HG03139 (cell line): Measurements from ENCODE around the gene CCDC12.

Source experiments
- ATAC-seq: cut with Tn5 transposase; IDR thresholded peaks from one replicate; pipeline ENCODE4 v1.9.1; 2021; ENCODE audit not compliant: unreplicated experiment

The CCDC12 gene

DNA sequence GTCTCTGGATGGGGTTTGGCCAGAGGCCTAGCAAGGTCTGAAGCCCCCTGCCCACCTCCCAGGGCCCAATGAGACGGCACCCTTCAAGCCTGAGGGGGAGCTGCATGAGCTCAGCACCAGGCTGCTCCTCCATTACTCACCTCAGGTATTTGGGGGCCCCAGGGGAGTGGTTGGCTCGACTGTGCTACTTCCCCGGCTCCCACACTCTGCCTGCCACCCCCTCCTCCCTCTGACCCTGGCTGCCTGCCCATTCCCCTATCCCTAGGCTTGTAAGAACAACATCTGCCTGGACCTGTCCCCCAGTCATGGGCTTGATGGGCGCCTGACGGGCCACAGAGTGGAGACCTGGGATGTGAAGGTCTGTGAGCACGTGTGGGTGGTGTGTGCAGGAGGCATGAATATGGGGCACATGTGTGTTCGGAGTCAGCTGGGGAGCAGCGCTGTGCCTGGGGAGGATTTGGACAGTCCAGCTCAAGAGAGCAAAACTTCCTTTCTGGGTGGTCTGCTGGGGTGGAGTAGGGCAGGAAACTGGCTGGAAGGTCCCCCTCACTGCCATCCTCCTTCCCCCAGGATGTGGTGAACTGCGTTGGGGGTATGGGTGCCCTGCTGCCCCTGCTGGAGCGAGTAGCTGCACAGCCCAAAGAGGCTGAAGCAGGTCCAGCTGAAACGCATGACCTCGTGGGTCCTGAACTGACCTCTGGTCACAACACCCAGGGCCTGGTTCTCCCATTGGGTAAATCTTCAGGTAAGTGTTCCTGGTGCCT lies 20.3 kb upstream of the CCDC12 start:
- ATAC-seq, result no peak

DNA sequence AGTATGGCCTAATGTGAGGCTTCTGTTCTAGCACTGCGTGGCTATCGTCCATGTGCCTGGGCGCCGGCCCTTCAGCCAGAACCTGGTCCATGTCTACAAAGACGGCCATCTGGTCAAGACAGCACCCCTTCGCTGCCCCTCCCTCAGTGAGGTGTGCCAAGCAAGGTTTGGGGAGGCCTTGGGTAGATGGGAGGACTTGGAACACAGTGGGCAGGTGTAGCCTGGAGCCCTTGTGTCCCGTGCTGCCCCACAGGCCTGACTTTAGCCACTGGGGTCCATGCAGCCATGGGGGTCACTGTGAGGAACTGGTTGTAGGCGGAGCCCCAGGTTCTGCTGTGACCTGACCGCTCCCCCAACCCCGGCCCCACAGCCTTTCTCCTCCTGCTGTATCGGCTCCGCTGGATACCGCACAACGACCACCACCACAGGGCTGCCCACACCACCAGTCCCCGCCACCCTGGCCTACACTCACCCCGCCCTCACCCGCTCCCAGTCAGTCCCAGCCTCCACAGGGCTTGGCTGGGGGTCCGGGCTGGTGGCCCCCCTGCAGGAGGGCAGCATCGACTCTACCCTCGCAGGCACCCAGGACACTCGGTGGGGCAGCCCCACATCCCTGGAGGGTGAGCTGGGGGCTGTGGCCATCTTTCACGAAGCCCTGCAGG lies 19.5 kb upstream of the CCDC12 start:
- no peak for ATAC-seq

DNA sequence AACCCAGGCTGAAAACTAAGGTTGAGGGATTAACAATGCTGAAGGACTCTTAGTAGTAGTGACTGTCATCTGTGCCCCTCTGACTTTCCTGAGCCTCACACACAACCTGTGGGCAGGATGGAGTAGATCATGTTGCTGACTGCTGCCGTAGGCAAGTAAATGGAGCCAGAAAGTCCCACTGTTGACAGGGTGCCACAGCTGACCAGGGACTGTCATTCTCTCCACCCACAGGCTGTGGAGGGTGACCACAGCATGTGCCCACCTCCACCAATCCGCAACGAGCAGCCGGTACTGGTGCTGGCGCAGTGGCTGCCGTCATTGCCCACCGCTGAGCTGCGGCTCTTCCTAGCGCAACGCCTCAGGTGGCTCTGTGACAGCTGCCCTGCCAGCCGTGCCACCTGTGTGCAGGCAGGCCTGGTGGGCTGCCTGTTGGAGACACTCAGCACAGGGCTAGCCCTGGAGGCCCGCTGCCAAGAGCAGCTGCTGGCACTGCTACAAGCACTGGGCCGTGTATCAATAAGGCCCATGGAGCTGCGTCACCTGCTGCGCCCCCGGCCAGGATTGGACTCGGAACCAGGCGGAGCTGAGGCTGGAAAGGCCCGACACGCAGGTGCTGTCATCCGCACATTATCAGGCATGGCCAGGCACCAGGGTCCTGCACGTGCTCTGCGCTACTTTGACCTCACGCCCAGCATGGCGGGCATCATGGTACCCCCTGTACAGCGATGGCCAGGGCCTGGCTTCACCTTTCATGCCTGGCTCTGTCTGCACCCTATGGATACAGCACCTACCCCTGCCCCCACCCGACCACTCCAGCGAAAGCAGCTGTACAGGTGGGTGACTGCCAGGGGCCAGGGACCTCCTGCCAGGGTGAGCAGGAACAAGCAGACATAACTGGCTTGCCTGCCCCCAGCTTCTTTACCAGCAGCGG lies 18.5 kb upstream of the CCDC12 start:
- no peak for ATAC-seq

DNA sequence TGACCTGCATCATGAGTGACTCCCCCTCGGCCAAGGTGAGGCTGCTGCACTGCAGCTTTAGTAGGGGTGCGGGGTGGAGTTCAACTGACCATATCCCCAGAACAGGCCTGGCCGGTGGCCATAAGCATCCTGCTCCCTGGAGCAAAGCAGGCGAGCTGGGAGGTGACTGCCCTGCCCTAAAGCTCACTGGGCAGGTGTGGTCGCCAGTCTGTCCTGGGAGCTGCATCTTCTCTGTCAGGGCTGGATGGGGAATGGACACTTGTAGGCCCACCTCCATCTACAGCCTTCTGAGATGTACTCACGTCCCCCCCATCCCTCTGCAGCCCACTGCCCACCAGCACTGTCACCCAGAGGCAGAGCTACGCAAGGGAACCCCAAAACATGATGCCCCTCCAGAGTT lies 17.4 kb upstream of the CCDC12 start:
- ATAC-seq, result no peak

DNA sequence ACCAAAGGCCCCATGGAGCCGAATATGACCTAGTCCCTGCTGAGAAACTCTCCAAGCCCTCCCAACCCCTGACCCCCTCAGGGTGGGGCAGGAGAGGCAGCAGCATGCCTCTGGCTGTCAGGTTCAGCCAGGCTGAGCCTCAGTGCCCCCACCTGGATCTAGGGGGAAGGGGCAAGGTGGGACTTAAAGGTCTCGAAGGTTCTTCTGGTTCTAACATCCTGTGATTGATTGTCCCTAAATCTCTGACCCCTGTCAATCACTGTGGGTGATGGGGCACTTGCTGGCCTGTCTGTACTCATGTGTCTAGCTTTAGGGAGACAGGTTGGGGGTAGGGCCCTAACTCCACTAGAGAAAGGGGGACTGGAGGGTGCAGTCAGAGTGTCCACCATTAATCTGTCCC lies 16.7 kb upstream of the CCDC12 start:
- no peak for ATAC-seq

DNA sequence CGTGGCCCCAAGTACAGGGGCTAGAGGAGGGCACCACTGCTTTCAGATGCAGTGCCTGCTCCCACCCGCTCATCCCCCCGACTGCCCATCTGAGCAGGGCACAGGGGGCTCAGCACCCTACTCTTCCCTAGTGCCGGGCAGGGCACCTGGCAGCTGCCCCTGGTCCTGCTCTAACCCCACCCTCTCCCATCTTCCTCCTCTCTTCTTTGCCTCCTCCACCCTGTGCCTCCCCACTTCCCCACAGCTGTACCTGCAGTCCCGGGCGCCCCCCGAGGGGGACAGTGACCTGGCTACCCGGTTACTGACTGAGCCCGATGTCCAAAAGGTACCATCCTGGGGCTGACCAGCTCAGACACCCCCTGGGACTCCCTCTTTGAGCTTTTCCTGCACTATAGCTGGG lies 15.7 kb upstream of the CCDC12 start:
- ATAC-seq, result no peak

DNA sequence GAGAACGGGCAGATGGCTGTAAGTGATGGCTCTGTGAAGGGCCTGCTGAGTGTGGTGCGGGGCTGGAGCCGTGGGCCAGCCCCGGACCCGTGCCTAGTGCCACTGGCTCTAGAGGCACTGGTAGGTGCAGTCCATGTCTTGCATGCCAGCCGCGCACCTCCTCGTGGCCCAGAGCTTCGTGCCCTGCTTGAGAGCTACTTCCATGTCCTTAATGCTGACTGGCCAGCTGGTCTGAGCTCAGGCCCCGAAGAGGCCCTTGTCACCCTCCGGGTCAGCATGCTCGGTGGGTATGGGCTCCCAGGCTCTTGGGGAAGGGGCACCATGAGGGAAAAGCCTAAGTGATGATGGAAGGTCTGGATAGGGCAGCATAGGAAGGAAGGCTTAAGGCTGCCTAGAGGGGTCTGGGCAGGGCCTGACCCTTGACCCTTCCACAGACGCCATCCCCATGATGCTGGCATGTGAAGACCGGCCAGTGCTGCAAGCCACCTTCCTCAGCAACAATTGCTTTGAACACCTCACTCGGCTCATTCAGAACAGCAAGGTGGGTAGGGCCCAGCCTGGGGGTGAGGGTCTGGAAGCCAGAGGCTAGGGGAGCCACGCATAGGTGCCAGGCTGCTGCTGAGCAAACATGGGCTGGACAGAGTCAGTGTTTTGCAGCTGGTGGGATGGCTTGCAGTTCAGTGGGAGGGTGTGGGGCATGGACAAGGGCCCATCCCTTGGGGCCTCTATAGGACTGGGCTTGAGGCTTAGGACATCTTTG lies 15.0 kb upstream of the CCDC12 start:
- no peak for ATAC-seq

DNA sequence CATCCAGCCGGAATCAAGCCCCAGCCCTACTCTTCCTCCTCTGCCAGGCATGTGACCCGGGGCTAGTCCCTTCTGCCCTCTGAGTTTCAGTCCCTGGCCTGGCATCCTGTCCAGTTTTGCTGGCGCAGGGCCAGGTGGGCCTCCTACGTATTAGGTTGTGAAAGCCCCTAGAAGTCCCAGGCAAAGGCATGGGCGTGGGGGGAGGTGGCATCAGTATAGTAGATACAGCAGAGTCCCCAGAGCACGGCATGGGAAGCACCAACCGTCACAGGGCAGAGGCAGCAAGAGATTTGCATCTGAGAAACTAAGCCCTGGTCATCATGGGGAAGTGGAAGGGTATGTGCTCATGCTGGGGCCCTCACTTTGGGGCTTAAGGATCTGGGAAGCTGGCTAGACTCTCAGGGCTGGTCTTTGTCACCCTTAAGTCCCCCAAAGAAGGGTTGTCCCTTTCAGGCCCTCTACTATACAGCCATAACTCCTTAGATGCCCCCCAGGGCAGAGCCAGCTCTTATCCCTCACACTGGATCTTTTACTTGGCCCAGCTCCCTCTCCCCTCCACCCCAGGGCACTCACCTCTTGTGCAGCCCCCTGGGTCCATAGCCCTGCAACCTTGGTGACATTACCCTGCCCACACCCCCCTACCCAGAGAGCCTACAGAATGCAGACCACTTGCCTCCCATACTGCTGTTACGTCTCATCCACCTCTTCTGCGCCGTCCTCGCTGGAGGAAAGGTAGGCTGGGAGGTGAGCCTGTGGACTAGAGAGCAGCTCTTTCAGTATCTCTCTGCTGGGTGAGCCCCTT lies 14.2 kb upstream of the CCDC12 start:
- ATAC-seq, result no peak

DNA sequence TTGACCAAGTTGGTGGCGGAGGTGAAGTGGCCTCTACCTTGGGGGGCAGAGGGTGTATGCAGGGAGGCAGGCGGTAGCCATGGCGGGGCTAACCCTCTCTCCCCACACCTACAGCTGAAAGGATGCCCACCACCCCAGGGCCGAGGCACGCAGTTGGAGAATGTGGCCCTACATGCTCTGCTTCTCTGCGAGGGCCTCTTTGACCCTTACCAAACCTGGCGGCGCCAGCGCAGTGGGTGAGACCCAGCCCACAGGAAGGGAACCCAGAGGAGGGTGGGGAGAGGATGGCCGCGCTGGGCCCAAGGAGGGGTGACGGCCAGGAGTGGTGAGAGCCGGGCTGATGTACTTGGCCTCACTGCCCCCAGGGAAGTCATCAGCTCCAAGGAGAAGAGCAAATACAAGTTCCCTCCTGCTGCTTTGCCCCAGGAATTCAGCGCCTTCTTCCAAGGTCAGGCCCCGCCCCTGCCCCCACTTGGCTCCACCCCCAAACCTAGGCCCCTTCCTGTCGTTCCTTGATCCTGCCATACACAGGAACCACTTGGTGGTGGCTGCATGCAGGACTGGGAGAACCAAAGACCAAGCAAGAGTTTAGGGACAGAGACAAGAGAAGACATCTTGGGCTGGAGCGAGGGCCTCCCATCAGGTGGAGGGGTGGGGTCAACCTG lies 12.7 kb upstream of the CCDC12 start:
- ATAC-seq, result no peak

DNA sequence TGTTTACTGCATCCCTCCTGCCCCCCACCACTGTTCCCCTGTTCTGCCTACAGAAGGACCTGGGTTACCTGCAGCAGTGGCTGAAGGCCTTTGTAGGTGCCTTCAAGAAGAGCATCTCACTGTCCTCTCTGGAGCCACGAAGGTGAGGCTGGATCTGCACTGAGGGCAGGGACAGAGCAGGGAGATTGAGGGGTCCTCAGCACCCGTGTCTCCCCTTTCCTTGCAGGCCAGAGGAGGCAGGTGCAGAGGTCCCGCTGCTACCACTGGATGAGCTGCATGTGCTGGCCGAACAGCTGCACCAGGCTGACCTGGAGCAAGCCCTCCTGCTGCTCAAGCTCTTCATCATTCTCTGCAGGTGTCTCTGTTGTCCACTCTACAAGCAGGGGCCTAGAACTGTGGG lies 12.1 kb upstream of the CCDC12 start:
- no peak for ATAC-seq

DNA sequence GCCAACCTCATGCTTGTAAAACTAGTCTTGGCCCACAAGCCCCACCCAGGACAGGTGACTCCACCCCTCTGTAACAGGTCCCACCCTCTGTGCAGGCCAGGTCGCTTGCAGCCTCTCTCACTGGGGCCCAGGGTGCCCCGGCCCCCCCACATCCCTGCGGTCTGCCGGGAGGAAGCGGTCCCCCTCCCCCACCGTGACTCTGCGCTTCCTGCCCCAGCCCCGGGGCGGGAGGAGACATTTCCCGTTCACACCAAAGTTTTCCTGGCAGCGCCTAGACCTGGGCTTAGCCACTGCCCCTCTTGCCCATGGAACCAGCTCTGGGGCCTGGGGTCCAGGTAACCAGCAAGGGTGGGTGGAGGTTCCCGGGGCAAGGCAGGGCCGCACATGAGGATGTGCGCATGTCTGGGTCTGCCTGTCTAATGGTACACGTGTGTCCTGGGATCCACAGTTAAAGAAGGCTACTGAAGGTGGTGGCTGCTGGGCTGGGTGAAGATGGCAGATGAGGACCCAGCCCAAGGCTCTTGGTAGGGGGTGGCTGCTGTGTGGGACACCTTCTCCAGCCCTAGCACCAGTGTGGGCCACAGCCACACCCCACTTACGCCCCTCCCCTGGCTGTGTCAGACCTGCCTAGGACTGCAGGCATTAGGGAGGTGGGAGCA lies 11.3 kb upstream of the CCDC12 start:
- peak; percentile 75 for ATAC-seq

DNA sequence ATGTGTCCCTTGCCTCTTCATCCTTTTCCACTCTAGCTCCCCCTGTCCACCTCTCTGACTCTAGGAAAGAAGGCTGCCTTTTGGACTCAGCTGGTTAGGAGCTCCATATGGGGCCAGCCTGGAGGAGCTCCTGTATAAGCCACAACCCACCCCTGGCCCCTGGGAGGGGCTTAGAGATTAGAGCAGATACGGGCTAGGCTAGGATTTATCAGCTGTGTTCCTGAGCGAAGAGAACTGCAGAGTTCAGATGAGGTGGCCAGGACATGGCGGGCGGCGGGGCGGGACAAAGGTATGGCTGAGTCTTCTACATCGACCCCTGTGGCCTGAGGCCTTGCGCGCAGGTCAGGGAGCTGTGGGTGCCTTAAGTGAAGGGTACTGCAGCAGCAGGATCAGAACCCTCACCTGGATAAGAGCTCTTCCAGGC lies 10.8 kb upstream of the CCDC12 start:
- ATAC-seq, result no peak

DNA sequence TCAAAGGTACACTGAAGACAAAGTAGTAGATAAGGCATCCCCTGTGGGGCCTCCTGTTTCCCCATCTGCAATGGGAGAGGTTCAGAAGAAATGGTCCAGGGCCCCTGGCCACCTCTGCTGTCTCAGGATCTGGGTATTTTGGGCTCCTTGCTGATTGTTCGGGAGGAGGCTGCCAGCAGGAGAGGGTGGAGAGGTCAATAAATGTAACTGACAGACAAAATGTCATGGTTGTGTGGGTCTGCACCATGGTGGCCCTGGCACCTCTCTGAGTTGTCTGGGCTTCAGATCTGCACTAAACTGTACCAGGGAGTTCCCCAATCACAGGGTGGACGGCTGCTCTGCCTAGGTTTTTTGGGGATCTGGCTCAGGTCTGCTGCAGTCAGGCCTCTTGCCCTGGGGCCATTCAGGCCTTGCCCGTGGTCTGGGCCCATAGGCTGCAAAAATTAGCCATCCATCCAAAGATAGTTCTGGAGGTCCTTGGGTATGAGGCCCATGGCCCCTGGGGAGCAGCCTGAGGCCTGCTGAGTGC lies 10.3 kb upstream of the CCDC12 start:
- ATAC-seq, result no peak

DNA sequence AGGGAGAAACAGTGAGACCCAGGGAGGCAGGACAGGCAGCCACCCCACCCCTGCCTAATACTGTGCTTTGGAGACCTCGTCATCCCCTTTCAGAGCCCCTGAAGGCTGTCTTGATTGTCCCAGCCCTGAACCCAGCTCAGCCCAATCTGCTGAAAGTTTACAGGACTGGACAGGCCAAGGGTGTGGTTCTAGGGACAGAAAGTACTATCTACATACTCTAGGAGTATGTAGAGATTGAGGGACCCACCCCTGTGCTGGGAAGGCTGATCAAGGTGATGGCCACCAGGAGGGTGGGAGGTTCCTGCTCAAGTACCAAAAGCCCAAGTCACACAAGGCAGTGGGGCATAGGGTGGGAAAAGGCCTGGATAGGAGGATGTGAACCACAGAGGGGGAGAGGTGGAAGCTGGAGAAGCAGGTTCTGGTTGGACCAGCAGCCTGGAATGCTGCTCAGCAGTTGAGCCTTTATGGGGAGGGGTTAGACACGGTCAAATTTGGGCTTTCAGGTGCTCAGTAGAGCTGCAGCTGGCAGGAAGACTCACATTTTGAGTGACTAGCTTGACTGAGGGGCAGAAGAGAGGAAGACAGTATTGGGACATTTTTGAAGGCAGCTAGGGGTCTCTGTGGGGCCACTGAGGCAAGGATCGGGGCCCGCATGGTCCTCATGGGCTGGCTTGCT lies 9.6 kb upstream of the CCDC12 start:
- ATAC-seq, result no peak

DNA sequence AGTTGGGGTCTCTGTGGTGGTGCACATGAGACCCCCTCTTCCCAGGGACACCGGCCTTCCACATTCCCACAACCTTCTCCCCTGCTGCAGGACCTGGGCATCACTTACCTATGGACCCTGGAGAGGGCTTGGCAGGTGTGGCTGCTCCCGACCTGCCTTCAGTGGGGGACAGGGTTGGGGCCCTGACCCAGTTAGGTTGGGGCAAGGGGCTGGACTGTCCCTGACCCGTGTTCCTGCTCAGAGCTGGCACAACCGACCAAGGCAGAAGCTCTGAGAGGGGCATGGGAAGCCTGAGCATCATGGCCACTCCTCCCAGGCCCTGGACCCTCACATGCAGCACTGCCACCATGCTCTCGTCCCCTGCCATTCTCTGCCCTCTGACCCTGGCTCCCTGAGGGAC lies 9.0 kb upstream of the CCDC12 start:
- ATAC-seq, result no peak

DNA sequence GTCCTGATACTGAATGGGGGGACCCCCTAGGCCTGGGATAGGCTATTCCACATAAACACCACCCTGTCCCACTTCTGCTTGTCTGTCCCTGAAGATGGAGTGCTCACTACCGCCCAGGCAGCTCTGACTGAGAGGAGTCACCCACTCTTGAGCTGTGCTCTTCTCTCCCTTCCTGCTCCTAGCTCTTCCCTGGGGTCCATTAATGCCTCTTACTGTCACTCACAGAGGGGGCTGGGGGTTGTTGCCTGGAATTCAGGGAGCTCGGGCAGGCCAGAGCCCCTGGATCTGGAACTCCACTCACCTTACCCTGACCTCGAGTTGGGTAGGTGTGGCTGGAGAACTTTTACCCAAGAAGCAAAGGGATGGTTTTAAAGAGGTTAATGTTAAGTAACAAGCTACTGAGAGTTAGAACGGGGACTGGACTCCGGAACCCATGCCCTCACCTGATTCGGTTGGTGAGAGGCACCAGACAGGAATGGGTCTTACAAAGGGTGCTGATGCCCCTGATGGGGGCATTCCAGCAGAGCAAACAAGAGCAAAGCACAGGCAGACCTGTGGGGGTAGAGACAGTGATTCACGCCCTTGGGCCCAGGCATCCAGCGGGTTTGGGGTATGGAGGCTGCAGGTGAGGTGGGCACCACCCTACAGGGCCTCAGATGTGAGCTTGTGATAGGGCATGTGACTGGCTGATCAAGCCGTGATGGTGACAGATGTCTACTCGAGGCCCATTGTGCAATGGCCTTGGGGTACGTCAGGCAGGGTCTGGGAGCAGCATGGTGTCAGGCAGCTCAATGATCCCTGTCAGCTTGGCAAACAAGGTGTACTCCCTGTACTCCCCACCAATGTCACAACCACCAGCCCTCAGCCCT lies 8.3 kb upstream of the CCDC12 start:
- no peak for ATAC-seq

DNA sequence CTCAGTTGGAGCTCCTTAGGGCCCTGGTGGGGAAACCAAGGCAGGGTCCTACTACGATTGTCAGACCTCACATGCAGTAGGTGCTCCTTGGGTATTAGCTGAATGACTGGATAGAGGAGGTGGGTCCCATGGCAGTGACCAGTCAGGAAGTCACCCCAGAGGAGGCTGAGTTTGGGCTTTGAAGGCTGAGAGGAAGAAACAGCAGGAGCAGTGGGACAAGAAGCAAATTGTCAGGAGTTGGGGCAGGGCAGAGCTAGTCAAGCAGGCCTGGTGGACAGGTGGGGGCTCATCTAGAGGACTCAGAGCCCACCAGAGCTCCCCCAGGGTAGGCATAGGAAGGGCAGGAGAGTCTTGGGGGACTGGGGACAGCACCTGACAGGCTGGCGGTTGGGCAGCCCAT lies 6.0 kb upstream of the CCDC12 start:
- no peak for ATAC-seq
